Endothelial cell of umbilical vein (primary cell): ENCODE measurements around the gene CMTR1. TPM values are rescaled to one million over a fixed set of nuclear protein-coding genes. Genes with fewer than 3 reads are reported as not detected.

ENCODE experiments used
- BruUV-seq: library from RNA; stranded (reverse); fragments of 400-500 nt; replicated peaks from 2 replicates; lab custom pipeline; 2021; lab: Mats Ljungman, UMichigan
- CTCF ChIA-PET: fragments of 300-600, 350-600 bp; sonication (Branson Sonifier 250); formaldehyde crosslinking; loops from one replicate; lab custom pipeline; 2021; ENCODE audit warnings: antibody characterized with exemption, inconsistent platforms; lab: Charles Lee
- POLR2A ChIA-PET: fragments of 300-600, 350-600 bp; sonication (Branson Sonifier 250); formaldehyde crosslinking; loops from one replicate; lab custom pipeline; 2021; ENCODE audit warnings: antibody characterized with exemption, inconsistent platforms; lab: Charles Lee
- DNase-seq: peaks from one replicate; pipeline ENCODE4 v3.0.0-alpha.2; 2011; ENCODE audit warnings: low read depth, low spot score
- FAIRE-seq: peaks from 2 replicates; lab custom pipeline; 2011; peaks lifted over from hg19 to GRCh38; lab: Jason Lieb, UNC
- H2AFZ ChIP-seq: 2 replicates; pipeline ENCODE4 v1.6.0; 2012; ENCODE audit warnings: low read depth, low read length, control low read depth, inconsistent platforms
- H3K27ac ChIP-seq: 2 replicates; pipeline ENCODE4 v1.5.1; 2011; ENCODE audit warnings: low read depth, mild to moderate bottlenecking, control low read depth, low read length, moderate library complexity; ENCODE audit not compliant: insufficient read depth
- H3K27me3 ChIP-seq, 2 experiments: 2 replicates each; pipeline versions ENCODE4 v1.6.0 to v1.6.1; 2011; ENCODE audit warnings: low read length in 2 of 2, mixed read lengths in 1 of 2; ENCODE audit not compliant: control insufficient read depth in 2 of 2, insufficient read depth in 2 of 2
- H3K36me3 ChIP-seq, 2 experiments: 2 replicates in 1 of 2; 3 replicates in 1 of 2; pipeline ENCODE4 v1.5.1; 2011; ENCODE audit warnings: low read length in 2 of 2, mild to moderate bottlenecking in 1 of 2, moderate library complexity in 1 of 2; ENCODE audit not compliant: control insufficient read depth in 2 of 2, insufficient read depth in 2 of 2; ENCODE audit errors: extremely low read depth in 1 of 2
- H3K4me1 ChIP-seq: 3 replicates; pipeline ENCODE4 v1.5.1; 2011; ENCODE audit warnings: mild to moderate bottlenecking, low read length; ENCODE audit not compliant: control insufficient read depth, insufficient read depth; ENCODE audit errors: extremely low read depth
- H3K4me2 ChIP-seq: 2 replicates; pipeline ENCODE4 v1.6.1; 2011; ENCODE audit warnings: low read length, control low read depth, mixed read lengths; ENCODE audit not compliant: insufficient read depth
- H3K4me3 ChIP-seq, 3 experiments: fragments of 200-600 bp in 1 of 3; sonication (generic), shearing (Covaris generic) in 1 of 3; replicated peaks in 1 of 3; 2 replicates each; pipeline ENCODE4 v1.5.1; 2011 to 2016; ENCODE audit warnings: control low read depth in 3 of 3, low read length in 3 of 3, mild to moderate bottlenecking in 2 of 3, inconsistent platforms in 1 of 3, low read depth in 1 of 3, moderate library complexity in 1 of 3; ENCODE audit not compliant: insufficient read depth in 1 of 3
- H3K79me2 ChIP-seq: 2 replicates; pipeline ENCODE4 v1.6.0; 2012; ENCODE audit warnings: low read length, inconsistent platforms; ENCODE audit not compliant: control insufficient read depth, insufficient read depth
- H3K9ac ChIP-seq: replicated peaks from 2 replicates; pipeline ENCODE3; 2011; ENCODE audit warnings: low read length, control low read depth; ENCODE audit not compliant: insufficient read depth; ENCODE audit errors: extremely low read depth
- H3K9me1 ChIP-seq: replicated peaks from 3 replicates; pipeline ENCODE4 v1.6.0; 2011; ENCODE audit warnings: mild to moderate bottlenecking, low read length; ENCODE audit not compliant: control insufficient read depth, insufficient read depth; ENCODE audit errors: extremely low read depth
- H3K9me3 ChIP-seq: replicated peaks from 2 replicates; pipeline ENCODE4 v1.5.1; 2012; ENCODE audit warnings: low read length, inconsistent platforms; ENCODE audit not compliant: control insufficient read depth, insufficient read depth
- H4K20me1 ChIP-seq: replicated peaks from 2 replicates; pipeline ENCODE3; 2011; ENCODE audit warnings: mild to moderate bottlenecking, low read length; ENCODE audit not compliant: control insufficient read depth, insufficient read depth; ENCODE audit errors: extremely low read depth
- EZH2 ChIP-seq: IDR thresholded peaks from 2 replicates; pipeline ENCODE4 v1.6.1; 2012; ENCODE audit warnings: borderline replicate concordance, low read depth, mild to moderate bottlenecking, moderate library complexity, low read length, inconsistent platforms; ENCODE audit not compliant: severe bottlenecking
- FOS ChIP-seq: IDR thresholded peaks from 2 replicates; pipeline ENCODE4 v1.6.1; 2011; ENCODE audit warnings: mild to moderate bottlenecking, low read length, moderate library complexity, borderline replicate concordance; ENCODE audit not compliant: insufficient read depth
- GATA2 ChIP-seq: IDR thresholded peaks from 2 replicates; pipeline ENCODE4 v1.7.0; 2011; ENCODE audit warnings: low read depth, mild to moderate bottlenecking, moderate library complexity, mixed read lengths, low read length; ENCODE audit not compliant: insufficient read length, insufficient read depth
- JUN ChIP-seq: IDR thresholded peaks from 2 replicates; pipeline ENCODE4 v1.6.1; 2011; ENCODE audit warnings: borderline replicate concordance, low read depth; ENCODE audit not compliant: insufficient read length, insufficient read depth
- MYC ChIP-seq: IDR thresholded peaks from one replicate; pipeline ENCODE4 v1.6.1; 2011; ENCODE audit warnings: mild to moderate bottlenecking, low read depth, low read length
- POLR2A ChIP-seq: IDR thresholded peaks from 2 replicates; pipeline ENCODE4 v1.6.1; 2012; ENCODE audit warnings: low read depth, mild to moderate bottlenecking, control low read depth, low read length
- POLR2AphosphoS5 ChIP-seq: IDR thresholded peaks from 2 replicates; pipeline ENCODE4 v1.6.1; 2012; ENCODE audit warnings: low read depth, mild to moderate bottlenecking, control low read depth, low read length, moderate library complexity; ENCODE audit not compliant: insufficient read depth
- dilution Hi-C: fragments of 300-500 bp; cut with MboI; formaldehyde crosslinking; loops from one replicate; pipeline ENCODE4 v1.15.0; 2019; ENCODE audit warnings: low sequenced_read_pairs; ENCODE audit not compliant: extremely low pct_ligation_motif_present
- intact Hi-C: fragments of 100-400 bp; cut with micrococcal nuclease; formaldehyde crosslinking; loops from one replicate; pipeline ENCODE4 v1.10.0; 2022
- polyA plus RNA-seq, 4 experiments: library from polyadenylated mRNA; depleted of rRNA in 3 of 4; stranded (reverse) in 3 of 4; unstranded in 1 of 4; fragments of >200 nt; gene quantifications; 2 replicates each; pipeline versions ENCODE4 v1.2.1 to v1.2.3, GENCODE V29; 2011 to 2012; ENCODE audit warnings: missing spikeins in 1 of 4
- total RNA-seq: library from RNA; stranded (reverse); gene quantifications from 2 replicates; pipeline ENCODE4 v1.2.3, GENCODE V29; 2021
- TF ChIP-seq, protein P1 (sequence below): IDR thresholded peaks from 2 replicates; pipeline ENCODE4 v1.6.1; 2011; ENCODE audit not compliant: insufficient read depth, insufficient read length
- TF ChIP-seq, protein P2 (sequence below), 2 donors: IDR thresholded peaks; 1 replicate in 1 of 2; 2 replicates in 1 of 2; pipeline ENCODE4 v1.5.1; 2011; ENCODE audit warnings: low read length in 2 of 2, mild to moderate bottlenecking in 2 of 2, moderate library complexity in 2 of 2, control low read depth in 1 of 2, inconsistent platforms in 1 of 2, low read depth in 1 of 2; ENCODE audit not compliant: insufficient read depth in 1 of 2; ENCODE audit errors: extremely low read depth in 1 of 2

CMTR1 gene
- total and polyA plus RNA-seq, 2 donors (not counting 3 experiments of a cell fraction or from before 2014, with no cell fraction given), result 19.5 to 38.0 TPM

DNA sequence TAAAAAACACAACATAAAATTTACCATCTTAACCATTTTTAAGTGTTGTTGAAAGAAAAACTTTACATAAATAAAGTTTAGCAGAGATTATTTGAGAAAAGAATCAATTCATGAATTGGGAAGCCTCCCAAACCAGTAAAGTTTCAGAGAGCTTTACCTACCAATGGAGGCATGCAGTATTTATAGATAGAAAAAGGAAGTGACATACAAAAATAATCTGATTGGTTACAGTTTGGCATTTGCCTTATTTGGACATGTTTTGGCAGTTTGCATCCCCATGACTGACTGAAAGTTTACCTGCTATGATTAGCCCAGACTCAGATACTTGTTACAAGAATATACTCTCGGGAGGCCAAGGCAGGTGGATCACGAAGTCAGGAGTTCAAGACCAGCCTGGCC, 3.7 kb upstream of the CMTR1 start:
- no peaks in the 10 kb centered on the region for H4K20me1 ChIP-seq
- no peaks in the 10 kb centered on the region for H3K9me1 ChIP-seq
- H3K4me2 ChIP-seq, result no peak overlapping the region
- peaks cover 10% of the 10 kb centered on the region for H3K79me2 ChIP-seq
- H3K27me3 ChIP-seq, result peaks cover 4 to 24% of the 10 kb centered on the region in 2 experiments
- DNase-seq, result no peak
- H3K36me3 ChIP-seq, result no peaks in the 10 kb centered on the region
- H3K9me3 ChIP-seq, result no peaks in the 10 kb centered on the region
- CTCF ChIA-PET, result interaction anchor here (1.1 kb wide), 1 partner anchor 10 kb away, joined by 3 read pairs; no protein-coding TSS in a partner anchor
- intact Hi-C loops (no loop called here), dilution Hi-C loops (no loop called here)
- POLR2A ChIA-PET, result no interaction called here
- no peak for FAIRE-seq
- BruUV-seq, result no TSS peak
- H3K4me1 ChIP-seq, result peaks cover 13% of the 10 kb centered on the region
- H2AFZ ChIP-seq, result no peak overlapping the region
- TF ChIP-seq EZH2, result no peak
- no peak for TF ChIP-seq GATA2
- TF ChIP-seq POLR2AphosphoS5, result no peak
- no peak for TF ChIP-seq POLR2A
- TF ChIP-seq, protein P1, sequence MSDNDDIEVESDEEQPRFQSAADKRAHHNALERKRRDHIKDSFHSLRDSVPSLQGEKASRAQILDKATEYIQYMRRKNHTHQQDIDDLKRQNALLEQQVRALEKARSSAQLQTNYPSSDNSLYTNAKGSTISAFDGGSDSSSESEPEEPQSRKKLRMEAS, result no peak
- TF ChIP-seq FOS, result no peak
- TF ChIP-seq MYC, result no peak
- TF ChIP-seq, protein P2, sequence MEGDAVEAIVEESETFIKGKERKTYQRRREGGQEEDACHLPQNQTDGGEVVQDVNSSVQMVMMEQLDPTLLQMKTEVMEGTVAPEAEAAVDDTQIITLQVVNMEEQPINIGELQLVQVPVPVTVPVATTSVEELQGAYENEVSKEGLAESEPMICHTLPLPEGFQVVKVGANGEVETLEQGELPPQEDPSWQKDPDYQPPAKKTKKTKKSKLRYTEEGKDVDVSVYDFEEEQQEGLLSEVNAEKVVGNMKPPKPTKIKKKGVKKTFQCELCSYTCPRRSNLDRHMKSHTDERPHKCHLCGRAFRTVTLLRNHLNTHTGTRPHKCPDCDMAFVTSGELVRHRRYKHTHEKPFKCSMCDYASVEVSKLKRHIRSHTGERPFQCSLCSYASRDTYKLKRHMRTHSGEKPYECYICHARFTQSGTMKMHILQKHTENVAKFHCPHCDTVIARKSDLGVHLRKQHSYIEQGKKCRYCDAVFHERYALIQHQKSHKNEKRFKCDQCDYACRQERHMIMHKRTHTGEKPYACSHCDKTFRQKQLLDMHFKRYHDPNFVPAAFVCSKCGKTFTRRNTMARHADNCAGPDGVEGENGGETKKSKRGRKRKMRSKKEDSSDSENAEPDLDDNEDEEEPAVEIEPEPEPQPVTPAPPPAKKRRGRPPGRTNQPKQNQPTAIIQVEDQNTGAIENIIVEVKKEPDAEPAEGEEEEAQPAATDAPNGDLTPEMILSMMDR (IDR thresholded peaks at IDR 0.05; ENCODE audit: extremely low read depth in 1 of 2, insufficient read depth in 1 of 2, low read depth in 1 of 2, low read length in 2 of 2), result no peak
- TF ChIP-seq JUN, result no peak
- no peak overlapping the region for H3K4me3 ChIP-seq
- no peak overlapping the region for H3K27ac ChIP-seq
- no peak overlapping the region for H3K9ac ChIP-seq
